NCI-H226 (cell line): ENCODE data around the gene CELF2.
"Not testable (repeated sequence)": the region's sequence is repeated elsewhere in the genome, so short reads cannot be mapped to it uniquely, and the experiment has no call there.

ENCODE experiments used
- DNase-seq: peaks from one replicate; pipeline ENCODE4 v3.0.0-alpha.2; 2015

Gene CELF2

GRCh38 chr10:11017570-11018431, at the start of gene CELF2:
CELF2 (plus strand) TSS chr10:11017872; CDS start chr10:11018090, 218 bp downstream.
- DNase-seq = peak; percentile 22

GRCh38 chr10:10968257-10968588, 49.4 kb upstream of the CELF2 start:
- DNase-seq = no peak

- DNase-seq = no peak
Observed at GRCh38 chr10:10973310-10973709, 44.4 kb upstream of the CELF2 start.

GRCh38 chr10:10975647-10976046, 42.0 kb upstream of the CELF2 start:
- no peak for DNase-seq

- DNase-seq = no peak
Observed at GRCh38 chr10:10976652-10977051, 41.0 kb upstream of the CELF2 start.

GRCh38 chr10:10977226-10977956, 40.3 kb upstream of the CELF2 start:
- no peak for DNase-seq

- no peak for DNase-seq
Observed at GRCh38 chr10:10977978-10978377, 39.7 kb upstream of the CELF2 start.

- DNase-seq = no peak
Observed at GRCh38 chr10:10985361-10985760, 32.3 kb upstream of the CELF2 start.

- DNase-seq = no peak
Observed at GRCh38 chr10:10986606-10987005, 31.1 kb upstream of the CELF2 start.

GRCh38 chr10:10987111-10987510, 30.6 kb upstream of the CELF2 start:
- DNase-seq = no peak

- no peak for DNase-seq
Observed at GRCh38 chr10:10989669-10990068, 28.0 kb upstream of the CELF2 start.

GRCh38 chr10:10991144-10991543, 26.5 kb upstream of the CELF2 start:
- no peak for DNase-seq

- DNase-seq = no peak
Observed at GRCh38 chr10:10992072-10992471, 25.6 kb upstream of the CELF2 start.

GRCh38 chr10:10992961-10993714, 24.5 kb upstream of the CELF2 start:
- no peak for DNase-seq

GRCh38 chr10:10993785-10994184, 23.9 kb upstream of the CELF2 start:
- DNase-seq = no peak

- no peak for DNase-seq
Observed at GRCh38 chr10:10994360-10994759, 23.3 kb upstream of the CELF2 start.

- DNase-seq = no peak
Observed at GRCh38 chr10:10995120-10995519, 22.6 kb upstream of the CELF2 start.

- no peak for DNase-seq
Observed at GRCh38 chr10:10996966-10997620, 20.6 kb upstream of the CELF2 start.

- DNase-seq = not testable (repeated sequence)
Observed at GRCh38 chr10:10999501-10999900, 18.2 kb upstream of the CELF2 start.

- no peak for DNase-seq
Observed at GRCh38 chr10:11002485-11002884, 15.2 kb upstream of the CELF2 start.

GRCh38 chr10:11002916-11003315, 14.8 kb upstream of the CELF2 start:
- no peak for DNase-seq

- no peak for DNase-seq
Observed at GRCh38 chr10:11003679-11004078, 14.0 kb upstream of the CELF2 start.
